SK-N-SH (cell line): ENCODE data around the gene PLXDC1. TPM values are rescaled to one million over a fixed set of nuclear protein-coding genes. Genes with fewer than 3 reads are reported as not detected.

Source experiments
- CTCF ChIA-PET: fragments of 300-600, 350-600 bp; formaldehyde crosslinking; extraction: SDS; loops from one replicate; lab custom pipeline; 2021; lab: Yijun Ruan, JAX
- POLR2A ChIA-PET: fragments of 350-600 bp; sonication (Branson Sonifier 250); formaldehyde crosslinking; extraction: SDS; loops from one replicate; lab custom pipeline; 2020; ENCODE audit warnings: antibody characterized with exemption, inconsistent platforms; lab: Yijun Ruan, JAX
- DNase-seq: peaks from one replicate; pipeline ENCODE4 v3.0.0; 2012
- H2AFZ ChIP-seq: fragments of 200-600 bp; sonication (generic); 2 replicates; pipeline ENCODE4 v1.8.1; 2016; ENCODE audit warnings: antibody characterized with exemption, mild to moderate bottlenecking, low read depth
- H3F3A ChIP-seq: fragments of 200-600 bp; sonication (generic); replicated peaks from 2 replicates; pipeline ENCODE3; 2016; ENCODE audit warnings: antibody characterized with exemption, mild to moderate bottlenecking; ENCODE audit not compliant: insufficient read depth
- H3K27ac ChIP-seq, 2 experiments: fragments of 200-500 bp in 1 of 2; fragments of 200-600 bp in 1 of 2; sonication (Bioruptor generic) in 1 of 2; sonication (generic), shearing (Covaris generic) in 1 of 2; 2 replicates each; pipeline versions ENCODE4 v1.5.1 to v1.6.1; 2014 to 2016; ENCODE audit warnings: low read depth in 2 of 2, inconsistent platforms in 1 of 2, low read length in 1 of 2, mild to moderate bottlenecking in 1 of 2, mixed read lengths in 1 of 2
- H3K27me3 ChIP-seq: fragments of 200-600 bp; sonication (generic), shearing (Covaris generic); 2 replicates; pipeline ENCODE4 v1.6.1; 2016; ENCODE audit warnings: mixed run types; ENCODE audit not compliant: insufficient read depth
- H3K36me3 ChIP-seq, 2 experiments: fragments of 200-500 bp in 1 of 2; fragments of 200-600 bp in 1 of 2; sonication (Bioruptor generic) in 1 of 2; sonication (generic) in 1 of 2; replicated peaks in 1 of 2; 2 replicates each; pipeline versions ENCODE3 to v1.5.1; 2014 to 2016; ENCODE audit warnings: low read length in 1 of 2, mild to moderate bottlenecking in 1 of 2; ENCODE audit not compliant: insufficient read depth in 2 of 2, control insufficient read depth in 1 of 2
- H3K4me1 ChIP-seq, 2 experiments: fragments of 200-500 bp in 1 of 2; fragments of 200-600 bp in 1 of 2; sonication (Bioruptor generic) in 1 of 2; sonication (generic), shearing (Covaris generic) in 1 of 2; 2 replicates each; pipeline versions ENCODE4 v1.5.1 to v1.6.1; 2014 to 2016; ENCODE audit warnings: low read depth in 1 of 2, low read length in 1 of 2, mixed run types in 1 of 2; ENCODE audit not compliant: insufficient read depth in 2 of 2, control insufficient read depth in 1 of 2
- H3K4me2 ChIP-seq: fragments of 200-600 bp; sonication (generic), shearing (Covaris generic); 2 replicates; pipeline ENCODE4 v1.6.1; 2017; ENCODE audit warnings: mixed run types
- H3K4me3 ChIP-seq, 2 experiments: fragments of 200-500 bp in 1 of 2; fragments of 200-600 bp in 1 of 2; sonication (Bioruptor generic) in 1 of 2; sonication (generic), shearing (Covaris generic) in 1 of 2; 2 replicates each; pipeline versions ENCODE4 v1.5.1 to v1.8.1; 2014 to 2016; ENCODE audit warnings: low read depth in 2 of 2, inconsistent platforms in 1 of 2, low read length in 1 of 2, mild to moderate bottlenecking in 1 of 2, mixed read lengths in 1 of 2, moderate library complexity in 1 of 2
- H3K79me2 ChIP-seq: fragments of 200-600 bp; sonication (generic); 2 replicates; pipeline ENCODE4 v1.8.1; 2017; ENCODE audit warnings: mild to moderate bottlenecking; ENCODE audit not compliant: insufficient read depth
- H3K9ac ChIP-seq: fragments of 200-600 bp; sonication (generic); 2 replicates; pipeline ENCODE4 v1.6.1; 2017; ENCODE audit warnings: mixed run types
- H3K9me2 ChIP-seq: fragments of 200-600 bp; sonication (generic); 2 replicates; pipeline ENCODE4 v1.6.1; 2017; ENCODE audit warnings: mixed run types
- H3K9me3 ChIP-seq: fragments of 200-600 bp; sonication (generic); 2 replicates; pipeline ENCODE4 v1.6.1; 2017; ENCODE audit warnings: mixed run types, mild to moderate bottlenecking, moderate library complexity
- H4K20me1 ChIP-seq: fragments of 200-600 bp; sonication (generic); 2 replicates; pipeline ENCODE4 v1.6.1; 2017; ENCODE audit warnings: mild to moderate bottlenecking, mixed run types; ENCODE audit not compliant: insufficient read depth
- CHD2 ChIP-seq: fragments of 150-350 bp; IDR thresholded peaks from 2 replicates; pipeline ENCODE4 v1.6.1; 2018; ENCODE audit warnings: low read length; ENCODE audit not compliant: partially characterized antibody
- EP300 ChIP-seq, 2 experiments: IDR thresholded peaks; 2 replicates each; pipeline versions ENCODE4 v1.4.0 to v1.6.1; 2012; ENCODE audit warnings: borderline replicate concordance in 1 of 2, low read depth in 1 of 2, low read length in 1 of 2
- FOSL2 ChIP-seq: IDR thresholded peaks from 2 replicates; pipeline ENCODE4 v1.4.0; 2012; ENCODE audit warnings: low read depth, mild to moderate bottlenecking, moderate library complexity, borderline replicate concordance
- FOXJ3 ChIP-seq: sonication (generic); formaldehyde crosslinking; IDR thresholded peaks from 2 replicates; pipeline ENCODE4 v1.5.1; 2020; ENCODE audit warnings: mild to moderate bottlenecking, missing genetic modification reagents
- FOXM1 ChIP-seq: IDR thresholded peaks from 2 replicates; pipeline ENCODE4 v1.4.0; 2012; ENCODE audit warnings: low read depth, mild to moderate bottlenecking
- GABPA ChIP-seq: IDR thresholded peaks from 2 replicates; pipeline ENCODE4 v1.4.0; 2012; ENCODE audit warnings: low read depth, mild to moderate bottlenecking
- IRF3 ChIP-seq: fragments of 150-350 bp; IDR thresholded peaks from 2 replicates; pipeline ENCODE4 v1.6.1; 2016; ENCODE audit warnings: mild to moderate bottlenecking, low read depth, low read length
- JUND ChIP-seq: IDR thresholded peaks from 2 replicates; pipeline ENCODE4 v1.4.0; 2012
- MAX ChIP-seq: IDR thresholded peaks from 2 replicates; pipeline ENCODE4 v1.4.0; 2012; ENCODE audit warnings: low read depth
- MEF2A ChIP-seq: IDR thresholded peaks from 2 replicates; pipeline ENCODE4 v1.4.0; 2012; ENCODE audit warnings: low read depth, borderline replicate concordance
- MXI1 ChIP-seq: IDR thresholded peaks from 2 replicates; pipeline ENCODE4 v1.6.1; 2012; ENCODE audit warnings: mild to moderate bottlenecking, low read depth, low read length, improper control_type of control experiment
- POLR2AphosphoS5 ChIP-seq: IDR thresholded peaks from 2 replicates; pipeline ENCODE4 v1.6.1; 2012; ENCODE audit warnings: low read depth, low read length
- RAD21 ChIP-seq: IDR thresholded peaks from 2 replicates; pipeline ENCODE4 v1.6.1; 2012; ENCODE audit warnings: mild to moderate bottlenecking, low read length
- RFX5 ChIP-seq: IDR thresholded peaks from 2 replicates; pipeline ENCODE4 v1.6.1; 2012; ENCODE audit warnings: mild to moderate bottlenecking, improper control_type of control experiment, low read length
- RXRA ChIP-seq: IDR thresholded peaks from 2 replicates; pipeline ENCODE4 v1.4.0; 2012; ENCODE audit warnings: low read depth, mild to moderate bottlenecking, borderline replicate concordance
- SIN3A ChIP-seq: IDR thresholded peaks from 2 replicates; pipeline ENCODE4 v1.6.1; 2012; ENCODE audit warnings: low read depth, mild to moderate bottlenecking, low read length, moderate library complexity, borderline replicate concordance
- SMC3 ChIP-seq: IDR thresholded peaks from 2 replicates; pipeline ENCODE4 v1.6.1; 2012; ENCODE audit warnings: low read depth, low read length, improper control_type of control experiment
- TAF1 ChIP-seq: IDR thresholded peaks from 2 replicates; pipeline ENCODE4 v1.6.1; 2012; ENCODE audit warnings: low read depth, mild to moderate bottlenecking, low read length, moderate library complexity, borderline replicate concordance
- YY1 ChIP-seq: IDR thresholded peaks from 2 replicates; pipeline ENCODE4 v1.4.0; 2012; ENCODE audit warnings: low read depth, mild to moderate bottlenecking
- WGBS: methylation state at CpG from one replicate; pipeline ENCODE4 v1.1.6; 2017; ENCODE audit warnings: low lambda C conversion rate; 5-methylcytosine and 5-hydroxymethylcytosine counted together
- polyA plus RNA-seq, 3 experiments: library from polyadenylated mRNA; depleted of rRNA; stranded (reverse); fragments of >200 nt; gene quantifications; 2 replicates each; pipeline ENCODE4 v1.2.3, GENCODE V29; 2012

Gene PLXDC1
- polyA plus RNA-seq, 1 of the 3 experiments (the other 2 are of a cell fraction), result 1.5 TPM

GRCh38 chr17:39104046-39104445, 47.4 kb downstream of the PLXDC1 start:
- Histone ChIP-seq H3K9me3 (no peaks in the 10 kb centered on the region), H3K27ac (no peak overlapping the region), H3K9ac (no peak overlapping the region), H3K36me3 (no peaks in the 10 kb centered on the region), H3K9me2 (no peaks in the 10 kb centered on the region), H3K4me1 (peaks cover 0 to 15% of the 10 kb centered on the region in 2 experiments; a peak in 1 of 4 replicates), H4K20me1 (no peaks in the 10 kb centered on the region), H2AFZ (no peak overlapping the region), H3K4me3 (no peak overlapping the region), H3K27me3 (peaks cover 12% of the 10 kb centered on the region), H3K79me2 (no peaks in the 10 kb centered on the region), H3F3A (no peaks in the 10 kb centered on the region), H3K4me2 (no peak overlapping the region)
- POLR2A ChIA-PET, result no interaction called here
- WGBS, result 82% methylated on average over 5 of the region's 5 CpGs
- no peak for DNase-seq
- CTCF ChIA-PET, result no interaction called here
- TF ChIP-seq JUND (no peak), EP300 (IDR thresholded peaks at IDR 0.05; ENCODE audit: borderline replicate concordance in 1 of 2, low read depth in 1 of 2, low read length in 1 of 2) (no peak), POLR2AphosphoS5 (no peak), IRF3 (no peak), RXRA (no peak)

GRCh38 chr17:39101091-39101490, 50.3 kb downstream of the PLXDC1 start:
- H3K4me3 ChIP-seq, result no peak overlapping the region
- peaks cover 0 to 17% of the 10 kb centered on the region in 2 experiments; a peak in 1 of 4 replicates for H3K4me1 ChIP-seq
- no peak overlapping the region for H3K27ac ChIP-seq
- TF ChIP-seq GABPA, result no peak
- no peak for TF ChIP-seq POLR2AphosphoS5
- TF ChIP-seq RAD21, result no peak
- TF ChIP-seq RFX5, result no peak
- TF ChIP-seq CHD2, result no peak
- TF ChIP-seq SIN3A, result no peak
- TF ChIP-seq MEF2A, result no peak
- TF ChIP-seq IRF3, result no peak
- no peak for TF ChIP-seq SMC3
- TF ChIP-seq MXI1, result no peak
- TF ChIP-seq YY1, result no peak
- TF ChIP-seq FOSL2, result no peak
- TF ChIP-seq FOXJ3 (CRISPR knock-in tag), result no peak
- no peak for TF ChIP-seq FOXM1
- no peak for TF ChIP-seq TAF1
- no peak for TF ChIP-seq MAX
- TF ChIP-seq EP300 (IDR thresholded peaks at IDR 0.05; ENCODE audit: borderline replicate concordance in 1 of 2, low read depth in 1 of 2, low read length in 1 of 2), result no peak
- no peak for TF ChIP-seq JUND
- H3K79me2 ChIP-seq, result no peaks in the 10 kb centered on the region
- ChIA-PET CTCF (interaction anchor here (2.3 kb wide), 1 partner anchor 118 kb away, joined by 8 read pairs; no protein-coding TSS in a partner anchor), POLR2A (no interaction called here)
- H3K9ac ChIP-seq, result no peak overlapping the region
- no peaks in the 10 kb centered on the region for H4K20me1 ChIP-seq
- no peaks in the 10 kb centered on the region for H3K9me3 ChIP-seq
- H3K4me2 ChIP-seq, result no peak overlapping the region
- no peaks in the 10 kb centered on the region for H3K27me3 ChIP-seq
- no peaks in the 10 kb centered on the region for H3F3A ChIP-seq
- H2AFZ ChIP-seq, result no peak overlapping the region
- H3K9me2 ChIP-seq, result no peaks in the 10 kb centered on the region
- no peaks in the 10 kb centered on the region for H3K36me3 ChIP-seq
- WGBS, result 89% methylated on average over 12 of the region's 12 CpGs
- no peak for DNase-seq
